Activated T-cell treated with anti-CD3 and anti-CD28 coated beads for 1 hour (primary cell): ENCODE measurements around the gene SYNJ2.

Experiments used
- DNase-seq: peaks from one replicate; pipeline ENCODE4 v3.0.0-alpha.2; 2020; ENCODE audit warnings: low read depth

SYNJ2 gene

GRCh38 chr6:158124288-158124687 is 142.6 kb downstream of the SYNJ2 start:
- no peak for DNase-seq

- DNase-seq = no peak
These were observed 143.6 kb downstream of the SYNJ2 start for GRCh38 chr6:158125271-158125670.

- no peak for DNase-seq
These were observed 150.3 kb downstream of the SYNJ2 start for GRCh38 chr6:158131926-158132325.

- no peak for DNase-seq
These were observed 161.1 kb downstream of the SYNJ2 start for GRCh38 chr6:158142789-158143188.

GRCh38 chr6:158143700-158144099 is 162.0 kb downstream of the SYNJ2 start:
- DNase-seq = no peak
